WI38 (cell line): ENCODE measurements around the gene XRCC2.
"Not testable (repeated sequence)": the region's sequence is repeated elsewhere in the genome, so short reads cannot be mapped to it uniquely, and the experiment has no call there.

Experiments used
- H3K4me3 ChIP-seq: 2 replicates; pipeline ENCODE4 v1.5.1; 2011; ENCODE audit warnings: low read depth, mild to moderate bottlenecking, control low read depth, low read length
- TF ChIP-seq, protein P1 (sequence below): IDR thresholded peaks from 2 replicates; pipeline ENCODE4 v1.5.1; 2012; ENCODE audit warnings: low read depth, mild to moderate bottlenecking, control low read depth, low read length

XRCC2 gene

DNA sequence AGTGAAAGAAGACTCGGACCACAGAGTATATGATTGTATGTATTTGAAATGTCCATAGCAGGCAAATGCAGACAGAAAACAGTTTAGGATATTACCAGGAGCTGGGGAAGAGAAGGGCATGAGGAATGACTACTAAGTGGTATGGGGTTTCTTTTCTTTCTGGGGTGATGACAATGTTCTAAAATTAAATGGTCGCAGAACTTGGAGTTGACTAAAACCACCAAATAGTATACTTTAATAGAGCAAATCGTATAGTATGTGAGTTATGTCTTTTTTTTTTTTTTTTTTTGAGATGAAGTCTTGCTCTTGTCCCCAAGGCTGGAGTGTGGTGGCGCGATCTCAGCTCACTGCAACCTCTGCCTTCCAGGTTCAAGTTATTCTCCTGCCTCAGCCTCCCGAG is 34.6 kb downstream of the XRCC2 start:
- no peak overlapping the region for H3K4me3 ChIP-seq
- TF ChIP-seq, protein P1, sequence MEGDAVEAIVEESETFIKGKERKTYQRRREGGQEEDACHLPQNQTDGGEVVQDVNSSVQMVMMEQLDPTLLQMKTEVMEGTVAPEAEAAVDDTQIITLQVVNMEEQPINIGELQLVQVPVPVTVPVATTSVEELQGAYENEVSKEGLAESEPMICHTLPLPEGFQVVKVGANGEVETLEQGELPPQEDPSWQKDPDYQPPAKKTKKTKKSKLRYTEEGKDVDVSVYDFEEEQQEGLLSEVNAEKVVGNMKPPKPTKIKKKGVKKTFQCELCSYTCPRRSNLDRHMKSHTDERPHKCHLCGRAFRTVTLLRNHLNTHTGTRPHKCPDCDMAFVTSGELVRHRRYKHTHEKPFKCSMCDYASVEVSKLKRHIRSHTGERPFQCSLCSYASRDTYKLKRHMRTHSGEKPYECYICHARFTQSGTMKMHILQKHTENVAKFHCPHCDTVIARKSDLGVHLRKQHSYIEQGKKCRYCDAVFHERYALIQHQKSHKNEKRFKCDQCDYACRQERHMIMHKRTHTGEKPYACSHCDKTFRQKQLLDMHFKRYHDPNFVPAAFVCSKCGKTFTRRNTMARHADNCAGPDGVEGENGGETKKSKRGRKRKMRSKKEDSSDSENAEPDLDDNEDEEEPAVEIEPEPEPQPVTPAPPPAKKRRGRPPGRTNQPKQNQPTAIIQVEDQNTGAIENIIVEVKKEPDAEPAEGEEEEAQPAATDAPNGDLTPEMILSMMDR, result no peak

DNA sequence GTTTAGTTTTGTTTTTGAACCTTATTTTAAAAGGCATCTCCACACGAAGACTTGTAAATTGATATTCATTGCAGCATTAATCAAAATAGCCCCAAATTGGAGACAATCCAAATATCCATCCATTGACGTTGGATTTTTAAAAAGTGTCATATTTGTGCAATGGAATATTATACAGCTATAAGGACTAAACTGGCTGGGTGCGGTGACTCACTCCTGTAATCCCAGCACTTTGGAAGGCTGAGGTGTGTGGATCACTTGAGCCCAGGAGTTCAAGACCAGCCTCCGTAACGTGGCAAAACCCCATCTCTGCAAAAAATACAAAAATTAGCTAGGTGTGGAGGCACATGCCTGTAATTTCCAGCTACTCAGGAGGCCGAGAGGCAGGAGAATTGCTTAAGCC is 35.1 kb downstream of the XRCC2 start:
- TF ChIP-seq, protein P1, result no peak
- no peak overlapping the region for H3K4me3 ChIP-seq

DNA sequence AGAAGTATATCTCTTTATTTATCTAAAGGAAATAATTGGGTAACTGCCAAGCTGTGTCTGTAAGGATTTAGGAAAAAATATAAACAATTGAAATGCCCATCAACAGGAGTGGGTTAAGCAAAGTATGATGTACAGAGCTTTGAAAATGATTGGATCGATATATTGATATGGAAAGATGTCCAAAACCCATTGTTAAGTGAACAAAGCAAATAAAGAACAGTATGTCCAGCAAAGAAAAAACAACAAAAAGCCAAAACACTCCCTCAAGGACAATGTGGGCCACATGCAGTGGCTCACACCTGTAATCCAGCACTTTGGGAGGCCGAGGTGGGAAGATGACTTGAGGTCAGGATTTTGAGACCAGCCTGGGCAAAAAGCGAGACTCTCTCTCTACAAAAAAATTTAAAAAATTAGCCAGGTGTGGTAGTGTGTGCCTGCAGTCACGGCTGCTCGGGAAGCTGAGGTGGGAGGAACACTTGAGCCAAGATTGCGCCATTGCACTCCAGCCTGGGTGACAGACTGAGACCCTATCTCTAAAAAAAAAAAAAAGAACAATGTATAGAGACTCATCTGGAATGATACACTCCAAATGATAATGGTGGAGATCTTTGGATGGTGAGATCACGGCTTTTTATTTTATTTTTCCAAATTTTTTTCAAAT is 37.9 kb downstream of the XRCC2 start:
- TF ChIP-seq, protein P1, result no peak
- no peak overlapping the region for H3K4me3 ChIP-seq

DNA sequence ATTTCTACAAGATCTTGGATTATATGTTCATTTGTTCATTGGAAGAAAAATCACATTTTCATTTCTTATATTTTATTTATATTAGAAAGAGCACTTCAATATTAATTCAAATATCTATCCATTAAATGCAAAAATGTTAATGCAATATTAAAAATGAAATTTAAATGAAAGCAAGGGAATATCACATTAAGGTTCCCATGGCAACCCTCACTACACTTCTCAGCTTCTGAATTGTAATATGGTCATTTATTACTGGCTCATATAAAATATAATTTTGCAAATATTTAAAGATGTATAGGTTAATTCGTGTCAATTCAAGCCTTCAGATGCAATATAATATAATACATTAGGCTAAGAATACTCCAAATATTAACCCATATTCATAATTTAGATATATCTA is 38.8 kb downstream of the XRCC2 start:
- H3K4me3 ChIP-seq, result no peak overlapping the region

DNA sequence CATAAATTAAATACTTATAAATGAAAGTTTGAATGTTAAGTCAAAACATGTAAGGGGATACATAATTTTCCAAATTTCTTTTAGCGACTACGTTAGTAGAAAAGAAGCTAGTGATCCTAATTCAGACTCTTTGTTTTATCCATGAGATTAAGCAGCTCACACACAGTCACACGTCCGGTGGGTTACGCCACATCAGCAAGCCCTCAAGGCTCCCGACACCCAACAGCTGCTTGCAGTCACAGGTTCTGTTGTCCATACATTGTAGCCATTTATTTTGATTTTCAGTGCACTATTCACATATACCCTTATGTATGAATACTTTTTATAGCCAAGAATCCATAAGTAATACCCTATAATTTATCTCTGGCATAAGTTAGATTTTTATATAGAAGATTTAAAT is 39.5 kb downstream of the XRCC2 start:
- no peak overlapping the region for H3K4me3 ChIP-seq
- TF ChIP-seq, protein P1, result no peak

More for the DNA sequence above, 38.8 kb downstream of the XRCC2 start:
- TF ChIP-seq, protein P1, result no peak

DNA sequence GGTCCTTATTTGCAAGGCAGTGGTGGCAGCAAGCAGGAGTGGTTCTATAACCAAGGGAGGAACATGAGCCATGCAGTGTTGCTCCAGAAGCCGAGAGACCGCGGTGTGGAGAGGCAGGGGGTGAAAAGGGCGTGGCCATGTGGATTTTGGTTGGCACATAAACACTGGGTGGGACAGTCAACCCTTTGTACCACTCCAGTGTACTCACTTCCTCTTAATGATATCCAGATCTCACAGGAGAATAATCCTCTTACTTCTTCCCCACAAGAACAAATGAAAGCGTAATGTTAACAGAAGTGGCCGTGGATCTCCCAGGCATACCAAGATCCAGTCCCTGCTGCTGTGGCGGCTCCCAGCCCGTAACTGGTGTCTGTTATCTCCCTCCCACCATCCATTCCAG is 42.4 kb downstream of the XRCC2 start:
- no peak overlapping the region for H3K4me3 ChIP-seq
- TF ChIP-seq, protein P1, result no peak

DNA sequence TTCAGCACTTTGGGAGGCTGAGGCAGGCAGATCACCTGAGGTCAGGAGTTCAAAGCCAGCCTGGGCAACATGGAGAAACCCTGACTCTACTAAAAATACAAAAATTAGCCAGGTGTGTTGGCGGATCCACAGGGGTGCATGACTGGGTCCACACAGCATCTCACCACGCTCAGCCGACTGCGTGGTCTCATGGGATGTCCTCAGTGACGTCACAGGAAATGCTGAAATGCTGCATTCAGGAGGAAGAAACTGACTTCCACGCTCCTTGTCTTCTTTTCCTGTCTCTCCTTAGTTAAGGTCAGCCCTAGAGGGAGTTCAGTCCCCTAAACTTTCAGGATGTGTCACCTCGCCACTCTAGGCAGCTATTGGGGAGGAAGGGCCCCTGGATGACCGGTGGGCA is 42.9 kb downstream of the XRCC2 start:
- TF ChIP-seq, protein P1, result no peak
- H3K4me3 ChIP-seq, result no peak overlapping the region

DNA sequence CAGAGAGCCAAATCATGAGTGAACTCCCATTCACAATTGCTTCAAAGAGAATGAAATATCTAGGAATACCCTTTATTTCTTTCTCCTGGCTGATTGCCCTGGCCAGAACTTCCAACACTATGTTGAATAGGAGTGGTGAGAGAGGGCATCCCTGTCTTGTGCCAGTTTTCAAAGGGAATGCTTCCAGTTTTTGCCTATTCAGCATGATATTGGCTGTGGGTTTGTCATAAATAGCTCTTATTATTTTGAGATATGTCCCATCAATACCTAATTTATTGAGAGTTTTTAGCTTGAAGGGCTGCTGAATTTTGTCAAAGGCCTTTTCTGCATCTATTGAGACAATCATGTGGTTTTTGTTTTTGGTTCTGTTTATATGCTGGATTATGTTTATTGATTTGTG is 47.2 kb downstream of the XRCC2 start:
- H3K4me3 ChIP-seq, result not testable (repeated sequence)
